ENCODE data around the gene MXI1. TPM values are rescaled to one million over a fixed set of nuclear protein-coding genes. Genes with fewer than 3 reads are reported as not detected.

MXI1 gene
- total RNA-seq, 1 donor from 2014 or later = 49.8 TPM

- TF ChIP-seq CTCF (IDR thresholded peaks at IDR 0.05) = peak; percentile 50 to 71 (median 67)
- peak; percentile 76 to 88 for TF ChIP-seq POLR2AphosphoS5 (IDR thresholded peaks at IDR 0.05; ENCODE audit: insufficient read depth in 1 of 2, low read depth in 1 of 2)
- peak in 1 of 2 donors; percentile 3 for TF ChIP-seq POLR2A (IDR thresholded peaks at IDR 0.05)
- H3K9me3 ChIP-seq = no peaks in the 10 kb centered on the region
- no peak for DNase-seq (ENCODE audit: extremely low spot score in 2 of 2)
- H3K36me3 ChIP-seq = peaks cover 0 to 4% of the 10 kb centered on the region in 2 donors
- no peaks in the 10 kb centered on the region for H3K27me3 ChIP-seq
- peak overlapping the region; percentile 79 to 93 for H3K4me3 ChIP-seq
- intact Hi-C loops (cut with DNase I) = loop anchor here (2.0 to 10.0 kb wide), 2 partner anchors 15 to 49 kb away; no protein-coding TSS in a partner anchor
- H3K27ac ChIP-seq = peak overlapping the region; percentile 96
- H3K4me1 ChIP-seq = peaks cover 23% of the 10 kb centered on the region
These were observed 18.5 kb downstream of the MXI1 start for GRCh38 chr10:110225756-110226542.

GRCh38 chr10:110226543-110226925 is 19.1 kb downstream of the MXI1 start:
- intact Hi-C loops (cut with DNase I) = loop anchor here (2.0 to 10.0 kb wide), 2 partner anchors 16 to 48 kb away; no protein-coding TSS in a partner anchor
- TF ChIP-seq POLR2A (IDR thresholded peaks at IDR 0.05) (no peak), POLR2AphosphoS5 (IDR thresholded peaks at IDR 0.05; ENCODE audit: insufficient read depth in 1 of 2, low read depth in 1 of 2) (no peak), CTCF (IDR thresholded peaks at IDR 0.05) (no peak)
- Histone ChIP-seq H3K9me3 (no peaks in the 10 kb centered on the region), H3K27ac (peak overlapping the region; percentile 96), H3K4me1 (peaks cover 23% of the 10 kb centered on the region), H3K4me3 (peak overlapping the region; percentile 79 to 93), H3K36me3 (peaks cover 0 to 4% of the 10 kb centered on the region in 2 donors), H3K27me3 (no peaks in the 10 kb centered on the region)
- peak in 1 of 2 donors; percentile 96 for DNase-seq (ENCODE audit: extremely low spot score in 2 of 2)

- no peak for DNase-seq (ENCODE audit: extremely low spot score in 2 of 2)
- Histone ChIP-seq H3K36me3 (peaks cover 0 to 4% of the 10 kb centered on the region in 2 donors), H3K27ac (peak overlapping the region; percentile 96), H3K4me3 (peak overlapping the region; percentile 79 to 93), H3K27me3 (no peaks in the 10 kb centered on the region), H3K9me3 (no peaks in the 10 kb centered on the region), H3K4me1 (peaks cover 21% of the 10 kb centered on the region)
- TF ChIP-seq POLR2A (IDR thresholded peaks at IDR 0.05) (no peak), CTCF (IDR thresholded peaks at IDR 0.05) (no peak), POLR2AphosphoS5 (IDR thresholded peaks at IDR 0.05; ENCODE audit: insufficient read depth in 1 of 2, low read depth in 1 of 2) (no peak)
- intact Hi-C loops (cut with DNase I) = loop anchor here (2.0 to 10.0 kb wide), 2 partner anchors 16 to 48 kb away; no protein-coding TSS in a partner anchor
These were observed 19.7 kb downstream of the MXI1 start for GRCh38 chr10:110226926-110227641.

- Histone ChIP-seq H3K4me3 (peak overlapping the region in 1 of 2 donors; percentile 79), H3K27ac (no peak overlapping the region)
- intact Hi-C loops (cut with DNase I) = loop anchor here (10.0 kb wide), 1 partner anchor 47 kb away; no protein-coding TSS in a partner anchor
These were observed 20.7 kb downstream of the MXI1 start for GRCh38 chr10:110228066-110228465.

More at GRCh38 chr10:110228066-110228465, 20.7 kb downstream of the MXI1 start:
- H3K9me3 ChIP-seq = no peaks in the 10 kb centered on the region
- H3K4me1 ChIP-seq = peaks cover 17% of the 10 kb centered on the region
- peaks cover 0 to 4% of the 10 kb centered on the region in 2 donors for H3K36me3 ChIP-seq
- TF ChIP-seq CTCF (IDR thresholded peaks at IDR 0.05) = no peak
- no peak for TF ChIP-seq POLR2A (IDR thresholded peaks at IDR 0.05)
- TF ChIP-seq POLR2AphosphoS5 (IDR thresholded peaks at IDR 0.05; ENCODE audit: insufficient read depth in 1 of 2, low read depth in 1 of 2) = no peak
- no peak for DNase-seq (ENCODE audit: extremely low spot score in 2 of 2)
- no peaks in the 10 kb centered on the region for H3K27me3 ChIP-seq
